Fibroblast of villous mesenchyme (primary cell): ENCODE measurements around the gene RNPEPL1. TPM values are rescaled to one million over a fixed set of nuclear protein-coding genes. Genes with fewer than 3 reads are reported as not detected.

Experiments
- DNase-seq: peaks from one replicate; pipeline ENCODE4 v3.0.0-alpha.2; 2010; ENCODE audit warnings: low read depth
- H3K4me3 ChIP-seq: 2 replicates; pipeline ENCODE4 v1.5.1; 2011; ENCODE audit warnings: low read depth, mild to moderate bottlenecking, low read length
- CTCF ChIP-seq: IDR thresholded peaks from 2 replicates; pipeline ENCODE4 v1.5.1; 2012; ENCODE audit warnings: low read depth, mild to moderate bottlenecking, low read length; ENCODE audit not compliant: insufficient read depth
- total RNA-seq: library from RNA; depleted of rRNA; stranded (reverse); fragments of >200 nt; gene quantifications from 2 replicates; pipeline ENCODE4 v1.2.3, GENCODE V29; 2012

RNPEPL1 gene
- total RNA-seq, 1 donor = 9.5 TPM

GRCh38 chr2:240620859-240621258 lies 52.6 kb downstream of the RNPEPL1 start:
- H3K4me3 ChIP-seq = no peak overlapping the region
- DNase-seq = no peak
- no peak for TF ChIP-seq CTCF

GRCh38 chr2:240622060-240622411 lies 53.8 kb downstream of the RNPEPL1 start:
- TF ChIP-seq CTCF = no peak
- H3K4me3 ChIP-seq = no peak overlapping the region
- no peak for DNase-seq

GRCh38 chr2:240622531-240623235 lies 54.4 kb downstream of the RNPEPL1 start:
- no peak for DNase-seq
- TF ChIP-seq CTCF = no peak

GRCh38 chr2:240623531-240624010 lies 55.3 kb downstream of the RNPEPL1 start:
- no peak for TF ChIP-seq CTCF
- DNase-seq = no peak
- H3K4me3 ChIP-seq = no peak overlapping the region

More at GRCh38 chr2:240622531-240623235, 54.4 kb downstream of the RNPEPL1 start:
- H3K4me3 ChIP-seq = no peak overlapping the region

GRCh38 chr2:240624011-240624949 lies 56.0 kb downstream of the RNPEPL1 start:
- no peak for DNase-seq
- no peak overlapping the region for H3K4me3 ChIP-seq
- no peak for TF ChIP-seq CTCF

GRCh38 chr2:240624950-240625621 lies 56.8 kb downstream of the RNPEPL1 start, which contains the start of gene GPR35:
Gene GPR35 (plus strand): TSS chr2:240625480. CDS start chr2:240629953, 4,473 bp downstream.
- DNase-seq = peak; percentile 21
- TF ChIP-seq CTCF = no peak
- no peak within 1 kb of the TSS for H3K4me3 ChIP-seq
